Activated CD8-positive, alpha-beta memory T cell treated with anti-CD3 and anti-CD28 coated beads, Interleukin-2, amount 50 U/mL, for 48 hours (primary cell): ENCODE results near the gene ME1.
"Not testable (repeated sequence)": the region's sequence is repeated elsewhere in the genome, so short reads cannot be mapped to it uniquely, and the experiment has no call there.

Source experiments
- DNase-seq: peaks from one replicate; pipeline ENCODE4 v3.0.0-alpha.2; 2020

The ME1 gene

DNA sequence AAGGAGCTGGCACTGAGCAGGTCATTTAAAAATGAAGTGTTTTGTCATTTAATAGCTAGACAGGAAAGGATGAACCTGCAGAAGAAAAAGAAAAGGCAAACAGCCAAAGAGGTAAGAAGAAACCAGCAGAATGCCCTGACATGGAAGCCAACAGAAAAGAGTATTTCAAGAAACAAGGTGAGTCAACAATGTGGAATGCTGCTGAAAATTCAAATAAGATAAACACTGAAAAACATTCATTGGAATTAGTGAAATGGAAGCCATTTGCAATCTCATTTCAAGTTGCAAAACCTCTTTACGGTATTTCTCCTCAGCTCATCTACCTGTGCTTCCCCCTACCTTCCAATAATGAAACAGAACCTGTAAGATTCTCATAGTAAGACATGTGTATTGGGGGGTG is 178.1 kb downstream of the ME1 start:
- no peak for DNase-seq

DNA sequence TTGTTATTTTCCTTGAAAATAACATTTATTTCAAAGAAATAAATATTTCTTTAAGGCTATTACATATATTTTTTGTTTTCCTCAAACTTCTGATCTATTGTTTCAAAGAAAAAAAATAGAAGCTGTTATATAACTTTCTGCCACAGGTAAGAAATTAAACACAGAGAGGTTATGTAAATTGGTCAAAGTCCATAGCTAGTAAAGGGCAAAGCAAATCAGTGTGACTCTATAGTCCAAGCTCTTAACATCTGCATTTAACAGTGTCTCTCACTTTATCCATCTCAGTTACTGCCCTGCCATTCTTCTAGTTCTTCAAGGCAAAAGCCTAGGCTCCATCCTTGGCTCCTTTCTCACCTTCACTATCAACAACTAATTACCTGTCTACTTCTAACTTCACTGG is 180.6 kb downstream of the ME1 start:
- no peak for DNase-seq

DNA sequence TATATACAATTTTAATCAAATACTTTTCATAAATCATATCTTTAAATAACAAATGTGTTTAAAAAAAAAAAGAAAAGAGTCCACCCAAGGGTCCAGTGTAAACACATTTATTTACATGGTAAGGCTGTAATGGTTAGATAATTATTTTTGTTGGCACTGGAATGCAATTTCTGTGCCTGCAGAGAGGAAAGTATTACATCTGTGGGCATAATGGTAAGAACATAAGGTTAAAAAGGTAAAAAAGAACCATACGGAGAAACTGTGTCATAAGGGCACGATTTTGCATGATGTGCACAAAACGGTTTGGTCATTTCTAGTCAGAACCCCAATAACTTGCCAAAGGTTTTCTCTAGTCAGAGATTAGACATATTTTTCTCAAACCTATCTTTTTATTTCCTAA is 183.4 kb downstream of the ME1 start:
- DNase-seq, result no peak

DNA sequence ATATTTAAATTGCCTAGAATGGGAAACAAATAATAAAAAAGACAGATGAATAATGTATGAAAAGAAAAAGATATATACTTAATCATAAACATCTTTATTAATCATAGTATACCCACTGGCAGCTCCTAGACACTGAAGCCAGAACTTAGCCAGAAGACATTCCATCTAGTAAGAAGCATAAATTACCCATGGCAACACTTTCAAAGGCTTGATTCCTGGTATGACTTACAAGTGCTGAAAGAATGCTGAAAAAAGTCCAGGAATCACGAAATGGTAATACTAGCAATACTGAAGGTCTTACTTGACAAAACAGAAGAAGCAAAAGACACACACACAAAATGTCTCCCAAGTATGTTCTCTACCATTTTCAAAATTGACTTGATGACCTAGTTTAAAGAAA is 199.7 kb downstream of the ME1 start:
- DNase-seq, result no peak

DNA sequence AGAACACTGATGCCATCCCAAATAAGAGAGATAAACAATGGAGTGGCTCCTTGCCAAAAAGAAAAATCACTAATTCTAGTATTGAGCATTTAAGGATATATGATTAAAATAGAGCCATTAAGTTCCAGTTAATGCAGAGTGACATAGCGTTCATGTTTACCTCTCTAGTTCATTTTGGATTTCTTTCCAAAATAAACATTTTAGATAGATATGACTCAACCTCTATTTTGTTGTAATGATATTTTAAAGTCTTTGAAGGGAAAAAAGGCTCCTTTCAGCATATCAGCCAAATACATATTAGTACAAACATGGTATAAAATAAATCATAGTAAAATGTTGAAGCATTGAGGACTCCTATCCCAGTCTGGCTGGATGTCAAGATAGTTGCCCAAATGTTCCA is 204.3 kb downstream of the ME1 start:
- no peak for DNase-seq

DNA sequence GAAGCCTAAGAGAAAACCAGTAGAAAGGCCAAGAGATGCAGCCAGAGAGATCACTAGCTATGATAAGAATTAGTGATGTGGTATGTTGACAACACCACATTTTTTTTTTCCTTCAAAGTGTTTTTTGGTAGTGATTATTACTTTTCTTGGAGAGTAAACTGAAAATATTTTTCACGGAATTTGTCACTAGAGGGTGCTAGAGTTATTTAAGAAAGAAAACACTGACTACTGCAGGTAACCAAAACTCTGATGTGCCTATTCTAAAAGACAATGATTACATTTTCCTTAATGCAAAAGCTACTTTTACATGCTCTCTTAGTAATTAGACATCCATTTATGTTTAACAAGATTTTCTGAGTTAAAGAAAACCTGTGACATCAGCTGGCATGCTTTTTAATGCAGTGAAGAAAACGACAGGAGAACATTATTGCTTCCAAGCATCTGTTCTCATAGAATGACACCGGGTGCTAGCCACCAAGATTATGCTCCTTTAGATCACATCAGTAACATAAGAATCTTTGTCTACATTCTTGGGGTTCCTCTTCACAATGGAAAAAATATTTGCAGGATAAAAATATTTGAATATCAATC is 208.9 kb downstream of the ME1 start:
- no peak for DNase-seq

DNA sequence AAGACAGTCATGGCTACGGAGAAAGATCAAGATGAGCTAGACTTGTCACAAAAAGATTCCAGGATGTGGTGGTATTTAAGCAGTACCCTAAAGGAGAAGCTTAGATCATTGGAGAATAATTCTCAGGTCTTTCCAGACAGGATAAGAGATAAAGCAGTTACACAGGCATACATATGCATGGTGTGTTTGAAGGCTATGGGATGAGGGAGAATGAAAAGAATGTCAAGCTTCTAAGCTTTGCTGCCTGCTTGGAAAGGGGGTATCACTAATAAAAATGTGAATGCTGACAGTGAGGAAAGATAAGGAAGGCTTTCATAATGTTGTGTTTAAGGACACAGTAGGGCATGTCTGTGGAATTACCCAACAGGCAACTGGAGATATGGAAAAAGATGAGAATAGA is 209.6 kb downstream of the ME1 start:
- DNase-seq, result no peak

DNA sequence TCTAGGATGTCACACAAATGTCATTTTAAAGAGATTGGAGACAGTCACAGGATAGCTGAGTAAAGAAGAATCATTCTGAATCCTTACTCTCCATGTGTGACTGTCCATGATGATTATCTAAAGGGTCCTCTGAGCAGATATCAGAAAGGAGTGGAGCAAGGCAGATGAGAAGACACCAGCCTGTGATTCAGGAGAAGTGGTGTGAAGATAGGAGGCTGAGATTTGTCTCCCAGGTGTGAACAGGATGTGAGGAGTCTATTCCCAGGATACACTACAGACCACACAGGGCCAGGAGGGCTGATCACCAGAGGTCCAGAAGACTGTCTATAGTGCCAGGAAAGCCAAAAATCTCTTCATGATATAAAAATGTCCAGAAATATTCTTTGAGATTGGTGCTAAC is 210.7 kb downstream of the ME1 start:
- no peak for DNase-seq

DNA sequence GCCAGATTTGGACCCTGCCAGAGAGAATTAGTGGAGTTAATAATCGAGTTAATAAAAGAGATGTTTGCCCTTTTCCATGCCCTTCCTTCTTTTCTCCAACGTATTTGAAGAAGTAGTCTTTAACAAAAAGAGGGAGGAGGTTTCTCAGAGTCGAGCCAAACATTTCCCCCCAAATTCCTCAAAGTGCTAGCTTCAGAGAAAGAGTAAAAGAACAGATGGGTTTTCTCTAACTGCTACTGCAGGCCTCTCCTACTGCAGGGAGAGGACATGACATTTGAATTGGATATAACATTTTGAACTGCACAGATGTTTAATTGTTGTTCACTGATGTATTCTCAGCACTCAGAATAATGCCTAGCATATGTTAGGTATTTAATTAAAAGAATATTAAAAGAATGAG is 212.2 kb downstream of the ME1 start:
- DNase-seq, result no peak

DNA sequence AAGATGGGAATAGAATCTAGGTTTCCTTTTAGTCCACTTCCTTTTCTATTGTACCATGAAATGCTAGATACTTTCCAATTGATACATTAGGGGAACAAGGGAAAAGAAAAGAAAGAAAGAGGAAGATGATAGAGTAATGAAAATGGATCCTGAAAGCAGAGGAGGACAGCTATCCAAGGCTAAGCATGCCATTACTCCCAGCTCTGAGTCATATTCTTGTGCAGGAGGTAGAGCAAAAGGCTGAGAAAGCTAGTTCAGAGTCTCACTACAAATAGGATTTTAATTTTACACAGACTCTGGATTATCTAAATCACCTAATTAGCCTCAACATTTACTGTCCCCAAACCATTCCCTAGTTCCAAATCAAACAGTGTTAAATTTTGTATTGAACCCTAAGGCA is 214.0 kb downstream of the ME1 start:
- DNase-seq, result no peak

DNA sequence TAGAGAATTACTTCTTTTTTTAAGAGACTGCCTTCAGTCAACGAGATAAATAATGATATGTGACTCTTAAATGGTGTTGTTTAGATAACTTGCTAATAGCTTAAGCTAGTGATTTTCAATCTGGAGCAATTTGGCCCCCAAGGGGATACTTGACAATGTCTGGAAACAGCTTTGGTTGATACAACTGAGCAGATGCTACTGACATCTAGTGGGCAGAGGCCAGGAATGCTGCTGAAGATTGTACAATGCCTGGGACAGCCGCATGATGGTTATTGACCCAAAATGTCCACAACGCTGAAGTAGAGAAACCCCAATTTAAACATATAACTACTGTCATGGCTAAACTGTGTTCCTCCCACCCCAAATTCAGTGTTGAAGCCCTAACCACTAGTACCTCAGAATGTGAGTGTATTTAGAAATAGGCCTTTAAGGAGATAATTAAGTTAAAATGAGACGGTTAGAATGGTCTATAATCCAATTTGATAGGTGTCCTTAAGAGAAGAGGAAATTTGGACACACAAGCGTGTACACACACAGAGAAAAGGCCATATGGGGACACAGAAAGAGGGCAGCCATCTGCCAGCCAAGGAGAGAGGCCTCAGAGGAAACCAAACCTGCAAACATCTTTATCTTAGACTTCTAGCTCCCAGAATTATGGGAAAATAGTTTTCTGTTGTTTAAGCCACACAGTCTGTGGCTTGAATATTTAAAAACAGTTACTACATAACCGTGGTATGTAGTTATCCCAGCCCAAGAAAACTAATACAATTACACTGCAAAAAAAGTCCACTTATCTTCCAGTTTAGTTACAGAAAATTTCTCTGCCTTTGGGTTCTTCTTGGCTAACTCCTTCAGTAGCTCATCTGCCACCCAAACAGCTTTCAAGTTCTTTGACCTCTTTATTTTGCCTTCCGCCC is 215.5 kb downstream of the ME1 start:
- peak; percentile 57 for DNase-seq

DNA sequence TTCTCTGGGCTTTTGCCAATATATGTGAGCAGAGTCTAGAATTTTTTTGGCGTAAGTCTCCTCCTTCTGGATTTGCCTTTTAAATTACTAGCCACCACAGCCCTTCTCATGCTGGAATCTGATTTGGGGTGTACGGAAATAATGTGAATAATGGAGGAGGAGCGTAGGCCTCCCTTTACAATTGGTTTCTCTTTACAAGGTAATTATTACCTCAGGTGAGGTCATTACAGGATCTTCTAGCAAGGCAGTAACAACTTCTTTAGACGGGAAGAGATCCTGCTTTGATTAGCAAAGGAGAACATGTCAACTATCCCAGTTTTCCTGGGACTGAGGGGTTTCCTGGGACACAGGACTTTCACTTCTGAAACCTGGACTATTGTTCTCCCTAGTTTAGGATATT is 228.8 kb downstream of the ME1 start:
- no peak for DNase-seq

DNA sequence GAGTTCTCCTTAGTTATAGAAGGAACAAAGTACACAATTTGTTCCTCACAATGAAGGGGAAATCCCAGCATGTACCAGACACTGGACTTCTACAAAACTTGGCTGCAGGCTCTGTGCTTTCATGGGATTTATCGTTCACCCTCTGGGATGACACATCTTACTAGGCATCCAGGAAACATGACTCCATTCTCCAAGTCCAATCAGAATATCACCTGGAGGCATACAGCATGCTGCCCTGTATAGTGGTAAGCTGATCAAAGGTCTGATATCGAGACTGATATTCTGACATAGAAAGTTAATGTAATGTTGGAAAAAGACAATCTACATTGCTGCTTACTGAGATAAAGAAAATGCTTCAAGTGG is 231.0 kb downstream of the ME1 start:
- no peak for DNase-seq

DNA sequence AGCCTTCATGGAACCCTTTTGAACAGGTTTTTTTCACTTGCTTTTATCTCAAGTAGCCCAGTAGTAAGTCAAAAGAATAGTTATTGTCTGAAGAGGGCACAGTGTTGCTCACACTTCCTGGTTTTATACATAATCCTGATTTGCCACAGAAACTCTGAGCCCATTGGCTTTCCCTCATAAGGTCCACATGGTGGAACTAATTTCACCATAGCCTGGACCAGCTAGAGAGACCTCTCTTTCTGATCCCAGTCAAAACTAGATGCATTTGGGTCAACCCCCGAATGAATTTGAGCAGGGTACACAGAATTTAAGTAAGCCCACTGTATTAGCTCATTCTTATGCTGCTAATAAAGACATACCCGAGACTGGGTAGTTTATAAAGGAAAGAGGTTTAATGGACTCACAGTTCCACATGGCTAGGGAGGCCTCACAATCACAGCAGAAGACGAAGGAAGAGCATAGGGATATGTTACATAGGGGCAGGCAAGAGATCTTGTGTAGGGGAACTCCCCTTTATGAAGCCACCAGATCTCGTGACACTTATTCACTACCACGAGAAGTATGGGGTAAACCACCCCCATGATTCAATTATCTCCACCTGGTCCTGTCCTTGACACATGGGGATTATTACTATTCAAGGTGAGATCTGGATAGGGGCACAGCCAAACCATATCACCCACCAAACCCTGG is 231.5 kb downstream of the ME1 start:
- no peak for DNase-seq

DNA sequence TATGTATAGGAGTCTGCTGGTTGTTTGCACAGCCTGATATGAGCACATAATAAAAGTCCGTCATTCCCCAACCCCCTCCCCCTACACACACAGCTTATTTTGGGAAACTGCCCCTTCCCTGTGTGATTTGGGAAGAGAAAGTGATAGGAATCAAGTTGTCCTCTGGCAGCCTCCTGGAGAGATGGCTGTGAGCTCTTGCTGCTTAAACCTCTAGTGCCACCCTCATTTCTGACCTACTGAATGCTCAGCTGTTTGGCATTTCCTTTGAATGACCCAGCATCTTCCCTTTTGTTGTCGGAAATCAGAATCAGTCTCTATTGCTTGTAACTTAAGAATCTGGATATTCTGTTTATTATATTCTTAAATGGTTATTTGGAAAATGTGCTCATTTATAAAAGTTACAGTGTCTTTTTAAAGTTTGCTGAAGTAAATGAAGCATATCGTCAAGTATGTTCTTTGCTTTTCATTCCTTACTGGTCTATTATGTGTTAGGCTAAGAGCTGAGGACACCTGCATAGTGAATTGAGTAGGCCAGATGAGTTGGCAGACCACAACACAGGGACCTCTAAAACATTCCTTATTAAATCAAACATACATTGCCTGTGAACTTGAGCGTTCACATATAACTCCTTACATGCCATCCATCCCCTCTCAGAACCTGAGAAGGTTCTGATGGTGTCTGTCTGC is 232.2 kb downstream of the ME1 start:
- no peak for DNase-seq

DNA sequence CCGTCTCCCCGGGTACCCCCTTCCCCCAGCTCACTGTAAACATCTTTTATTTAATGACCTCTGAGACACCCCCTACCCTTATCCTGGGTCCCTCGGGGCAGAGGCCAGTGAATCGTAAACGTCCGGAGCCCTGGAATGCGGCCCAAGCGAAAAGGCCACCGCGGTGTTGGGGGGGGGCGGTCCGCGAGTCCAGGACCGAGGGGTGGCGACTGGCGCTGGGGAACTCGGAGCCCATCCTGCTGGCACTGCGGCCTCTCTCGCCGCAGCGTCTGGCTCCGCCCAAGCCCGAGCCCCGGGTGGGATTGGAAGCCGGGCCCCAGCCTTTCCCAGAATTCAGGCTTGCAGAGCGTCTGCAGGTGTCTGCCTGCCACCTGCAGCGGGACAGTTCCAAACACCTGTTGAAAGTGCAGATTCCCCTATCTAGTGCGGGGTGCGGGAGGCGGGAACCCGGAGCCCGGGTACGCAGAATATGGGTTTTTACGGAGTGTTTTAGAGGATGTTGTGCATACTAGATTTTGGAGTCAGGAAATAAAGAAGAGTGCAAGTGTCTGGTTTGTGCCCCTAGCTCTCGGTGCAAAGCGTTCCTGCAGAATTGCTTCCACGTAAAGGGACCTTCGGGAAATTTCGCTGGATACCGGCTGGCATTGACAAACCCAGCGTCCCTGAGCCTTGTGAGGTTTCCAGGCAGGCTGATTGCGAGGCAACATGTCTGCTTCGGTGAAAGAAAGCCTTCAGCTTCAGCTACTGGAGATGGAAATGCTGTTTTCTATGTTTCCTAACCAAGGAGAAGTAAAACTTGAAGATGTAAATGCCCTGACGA is 236.9 kb downstream of the ME1 start:
- DNase-seq, result peak; percentile 59

DNA sequence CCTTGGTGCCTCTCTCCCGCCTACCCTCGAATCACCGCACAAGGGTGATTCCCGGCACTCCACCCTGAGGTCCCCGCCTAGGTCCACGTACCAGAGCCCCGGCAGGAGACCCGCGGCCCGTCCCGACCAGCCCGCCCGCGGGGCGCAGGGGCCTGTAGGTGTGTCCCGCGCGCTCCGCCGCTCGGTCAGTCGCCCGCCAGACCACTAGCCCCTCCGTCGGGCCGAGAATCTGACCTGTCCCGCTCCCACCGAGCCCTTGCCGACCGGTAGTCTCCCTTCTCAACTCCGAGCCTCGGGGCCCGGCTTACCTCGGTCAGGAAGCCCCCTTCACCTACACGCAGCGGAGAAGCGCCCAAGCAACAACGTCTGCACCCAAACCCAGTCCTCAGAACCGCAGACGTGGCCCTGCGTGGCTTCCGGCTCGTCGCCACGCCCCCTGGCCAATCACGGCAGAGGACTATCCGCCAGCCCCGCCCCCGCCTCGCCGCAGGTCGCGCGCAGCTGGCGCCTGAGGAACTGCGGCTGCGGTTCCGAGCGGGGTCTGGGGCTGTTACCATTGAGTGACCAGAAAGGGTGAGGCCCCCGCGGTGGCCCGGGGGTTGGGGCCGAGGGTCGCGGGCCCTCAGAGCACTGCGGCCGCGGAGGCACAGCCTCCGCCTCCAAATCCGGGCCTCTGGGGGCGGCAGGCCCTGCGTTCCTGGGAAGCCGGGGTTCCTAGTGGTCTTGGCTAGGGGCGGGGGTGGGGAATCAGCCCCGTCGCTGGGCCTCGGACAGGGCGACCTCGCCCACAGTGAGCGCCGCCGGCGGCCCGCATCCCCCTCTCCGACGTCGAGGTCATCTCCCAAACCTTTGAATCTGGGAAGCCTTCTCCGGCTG is 237.7 kb downstream of the ME1 start, which contains the start of the genes PGM3 and RWDD2A:
TSS of gene PGM3 (minus strand) at position 395 of the 876 bp plus-strand sequence. CDS start 2,253 bp downstream, outside the sequence.
TSS of gene RWDD2A (plus strand) at position 487 of the 876 bp plus-strand sequence. CDS start 1,095 bp downstream, outside the sequence.
- peak; percentile 91 for DNase-seq

DNA sequence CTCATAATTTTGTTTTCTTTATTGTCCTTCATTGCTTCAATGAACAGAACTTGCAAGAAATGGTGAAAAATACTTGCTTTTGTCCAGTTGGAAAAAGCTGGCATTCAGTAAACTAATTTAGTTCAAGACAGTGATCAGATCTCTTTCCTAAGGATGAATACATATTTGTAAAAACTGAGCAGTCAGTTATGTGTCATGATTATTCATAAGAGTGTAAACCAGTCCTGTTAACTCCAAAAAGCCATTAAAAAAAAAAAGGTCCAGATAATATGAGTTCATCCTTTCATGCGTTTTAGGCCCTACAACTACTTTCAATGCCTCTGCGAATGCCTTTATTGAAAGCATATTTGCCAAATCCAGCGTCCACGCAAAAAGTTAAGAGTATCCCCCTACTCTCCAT is 238.4 kb downstream of the ME1 start:
- no peak for DNase-seq

DNA sequence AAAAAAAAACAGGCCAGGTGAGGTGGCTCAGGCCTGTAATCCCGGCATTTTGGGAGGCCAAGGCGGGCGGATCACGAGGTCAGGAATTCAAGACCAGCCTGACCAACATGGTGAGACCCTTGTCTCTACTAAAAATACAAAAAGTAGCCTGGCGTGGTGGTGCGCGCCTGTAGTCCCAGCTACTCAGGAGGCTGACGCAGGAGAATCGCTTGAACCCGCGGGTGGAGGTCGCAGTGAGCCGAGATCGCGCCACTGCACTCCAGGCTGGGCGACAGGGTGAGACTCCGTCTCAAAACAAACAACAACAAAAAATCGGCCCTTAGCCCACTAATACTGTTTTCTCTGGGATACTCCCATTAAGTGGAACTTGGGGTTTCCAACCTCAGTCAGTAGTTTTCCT is 238.9 kb downstream of the ME1 start:
- DNase-seq, result not testable (repeated sequence)

DNA sequence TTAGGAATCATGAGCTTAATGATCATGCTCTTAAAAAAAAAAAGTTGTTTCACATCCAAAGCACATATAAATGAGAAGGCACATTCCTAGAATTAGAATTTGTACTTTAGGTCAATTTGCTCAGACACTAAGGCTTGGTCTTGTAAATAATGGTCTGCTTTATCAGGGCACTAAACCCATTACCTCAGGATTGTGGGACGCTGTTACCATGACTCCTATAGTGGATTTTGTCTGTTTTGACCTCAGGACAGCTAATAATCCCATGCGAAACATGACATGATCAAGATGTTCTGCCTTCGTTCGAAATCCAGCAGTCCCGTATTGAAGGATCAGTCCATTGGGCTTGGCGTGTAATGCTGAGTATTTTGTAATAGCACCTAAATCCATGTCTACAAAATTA is 240.2 kb downstream of the ME1 start:
- no peak for DNase-seq

DNA sequence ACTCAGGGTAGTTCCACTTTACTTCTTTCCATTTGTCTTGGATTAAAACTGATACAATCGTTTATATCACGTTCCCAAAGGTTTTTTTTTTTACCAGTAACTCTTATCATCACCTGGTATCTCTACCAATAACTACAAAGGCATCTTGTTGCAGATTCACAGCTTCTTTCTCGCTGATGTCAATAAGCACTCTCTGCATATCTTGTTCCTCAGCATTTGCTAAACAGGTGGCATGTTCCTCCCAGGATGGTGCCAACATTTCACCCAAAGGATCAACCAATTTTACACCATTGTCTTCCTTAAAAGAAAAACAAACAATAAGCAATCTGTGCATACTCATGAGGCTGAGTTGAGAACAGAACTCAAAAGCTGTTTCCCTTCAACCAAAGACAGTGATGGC is 242.3 kb downstream of the ME1 start:
- no peak for DNase-seq
